GM13977 (cell line): ENCODE data around the gene LIN7B.

Experiments
- DNase-seq: peaks from one replicate; pipeline ENCODE4 v3.0.0; 2012; ENCODE audit warnings: low spot score
- in situ Hi-C: fragments of 300-500 bp; cut with MboI; formaldehyde crosslinking; loops from one replicate; pipeline ENCODE4 v1.12.0; 2022; ENCODE audit warnings: low sequenced_read_pairs, low pct_unique_long_range_greater_than_20kb, mixed read lengths, inconsistent platforms; ENCODE audit not compliant: unreplicated experiment
- TF ChIP-seq, protein P1 (sequence below): IDR thresholded peaks from 2 replicates; pipeline ENCODE4 v1.5.1; 2012; ENCODE audit warnings: mild to moderate bottlenecking, control low read depth; ENCODE audit not compliant: insufficient read depth; ENCODE audit errors: extremely low read depth, missing control alignments

LIN7B gene

DNA sequence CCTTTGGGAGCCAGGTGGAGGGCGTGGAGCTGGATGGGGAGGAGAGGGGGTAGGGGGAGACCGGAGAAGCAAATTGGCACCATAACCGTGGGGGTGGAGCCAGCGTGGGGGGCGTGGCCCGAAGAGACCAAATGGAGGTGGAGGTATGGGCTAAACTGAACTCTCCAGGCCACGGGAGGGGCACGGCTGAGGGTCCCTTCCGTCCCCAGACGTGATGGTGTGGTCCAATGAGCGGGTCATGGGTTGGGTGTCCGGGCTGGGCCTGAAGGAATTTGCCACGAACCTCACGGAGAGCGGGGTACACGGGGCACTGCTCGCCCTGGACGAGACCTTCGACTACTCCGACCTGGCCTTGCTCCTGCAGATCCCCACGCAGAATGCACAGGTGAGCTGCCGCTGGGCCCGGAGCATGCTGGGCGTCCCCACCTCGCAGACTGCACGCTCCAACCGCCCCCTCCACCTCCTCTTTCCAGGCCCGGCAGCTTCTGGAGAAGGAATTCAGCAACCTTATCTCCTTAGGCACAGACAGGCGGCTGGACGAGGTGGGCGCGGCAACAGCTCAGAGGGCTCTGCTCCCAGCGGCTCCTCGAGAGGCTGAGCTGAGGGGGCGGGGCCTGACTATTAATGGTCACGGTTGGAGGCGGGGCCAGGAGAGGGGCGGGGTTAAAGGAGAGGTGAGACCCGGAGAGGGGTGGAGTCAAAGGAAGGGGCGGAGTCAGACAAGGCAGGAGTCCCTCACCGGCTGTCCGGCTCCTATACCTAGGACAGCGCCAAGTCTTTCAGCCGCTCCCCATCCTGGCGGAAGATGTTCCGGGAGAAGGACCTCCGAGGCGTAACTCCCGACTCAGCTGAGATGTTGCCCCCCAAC, 34.8 kb downstream of the LIN7B start:
- DNase-seq = peak; percentile 91
- in situ Hi-C loops = no loop called here
- TF ChIP-seq, protein P1, sequence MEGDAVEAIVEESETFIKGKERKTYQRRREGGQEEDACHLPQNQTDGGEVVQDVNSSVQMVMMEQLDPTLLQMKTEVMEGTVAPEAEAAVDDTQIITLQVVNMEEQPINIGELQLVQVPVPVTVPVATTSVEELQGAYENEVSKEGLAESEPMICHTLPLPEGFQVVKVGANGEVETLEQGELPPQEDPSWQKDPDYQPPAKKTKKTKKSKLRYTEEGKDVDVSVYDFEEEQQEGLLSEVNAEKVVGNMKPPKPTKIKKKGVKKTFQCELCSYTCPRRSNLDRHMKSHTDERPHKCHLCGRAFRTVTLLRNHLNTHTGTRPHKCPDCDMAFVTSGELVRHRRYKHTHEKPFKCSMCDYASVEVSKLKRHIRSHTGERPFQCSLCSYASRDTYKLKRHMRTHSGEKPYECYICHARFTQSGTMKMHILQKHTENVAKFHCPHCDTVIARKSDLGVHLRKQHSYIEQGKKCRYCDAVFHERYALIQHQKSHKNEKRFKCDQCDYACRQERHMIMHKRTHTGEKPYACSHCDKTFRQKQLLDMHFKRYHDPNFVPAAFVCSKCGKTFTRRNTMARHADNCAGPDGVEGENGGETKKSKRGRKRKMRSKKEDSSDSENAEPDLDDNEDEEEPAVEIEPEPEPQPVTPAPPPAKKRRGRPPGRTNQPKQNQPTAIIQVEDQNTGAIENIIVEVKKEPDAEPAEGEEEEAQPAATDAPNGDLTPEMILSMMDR = no peak

DNA sequence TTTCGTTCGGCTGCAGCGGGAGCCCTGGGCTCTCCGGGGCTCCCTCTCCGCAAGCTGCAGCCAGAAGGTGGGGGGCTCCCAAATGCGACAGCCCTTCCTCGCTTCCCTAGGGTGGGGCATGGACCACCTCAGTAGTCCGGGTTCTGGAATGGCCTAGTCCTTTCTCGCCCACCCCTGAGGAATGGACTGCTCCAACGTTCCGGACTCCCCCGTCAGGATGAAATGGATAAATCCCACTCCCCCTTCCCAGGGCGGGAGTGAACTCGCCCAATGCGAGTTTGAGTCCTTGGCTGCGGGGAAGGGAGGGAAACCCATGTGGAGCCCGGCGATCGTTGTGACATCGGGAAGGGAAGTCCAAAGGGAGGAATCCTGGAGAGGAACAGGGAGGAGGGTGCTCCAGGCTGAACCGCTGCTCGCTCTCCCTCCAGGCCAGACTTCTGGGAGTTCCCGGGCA, 35.5 kb downstream of the LIN7B start:
- DNase-seq = no peak
- in situ Hi-C loops = no loop called here
- TF ChIP-seq, protein P1 = no peak

DNA sequence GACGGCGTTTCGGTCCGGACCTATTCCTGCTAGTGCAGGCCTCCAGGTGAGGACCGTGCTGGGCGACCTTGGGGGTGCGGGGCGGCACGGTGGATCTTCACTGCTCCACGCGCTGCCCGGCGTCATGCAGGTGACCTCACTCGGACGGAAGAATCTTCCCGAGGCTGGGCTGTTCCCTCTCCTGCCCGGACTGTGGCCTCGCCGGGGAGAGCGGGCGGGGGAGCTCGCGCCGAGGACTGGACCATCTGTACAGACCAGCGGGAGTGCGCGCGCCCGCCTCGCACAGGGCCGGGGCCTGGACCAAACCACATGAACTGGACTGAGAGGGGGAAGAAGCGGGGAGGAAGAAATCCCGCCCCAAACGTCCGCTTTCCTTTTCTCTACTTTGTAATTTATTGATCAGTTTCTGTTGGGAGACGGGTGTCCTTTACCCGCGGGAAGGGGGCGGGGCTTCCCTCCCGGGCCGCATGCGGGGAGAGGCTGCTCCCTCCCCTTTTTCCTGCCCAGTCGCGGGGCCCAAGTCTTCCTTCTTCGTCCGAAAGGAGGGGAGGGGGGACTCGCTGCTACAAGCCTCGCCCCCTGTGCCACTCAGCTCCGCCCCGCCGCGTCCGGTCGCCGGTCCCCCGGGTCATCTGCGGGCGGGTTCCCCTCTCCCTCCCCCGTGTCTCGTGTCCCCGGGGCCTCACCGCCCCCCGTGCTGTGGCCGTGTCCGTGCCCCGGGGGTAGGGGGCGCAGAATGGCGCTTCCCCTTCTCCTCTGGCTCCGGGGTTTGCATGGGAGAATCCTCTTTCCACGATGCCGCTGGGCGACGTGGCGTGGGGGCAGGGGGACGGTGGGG, 36.2 kb downstream of the LIN7B start:
- peak; percentile 80 for DNase-seq
- TF ChIP-seq, protein P1 = no peak
- in situ Hi-C loops = no loop called here

DNA sequence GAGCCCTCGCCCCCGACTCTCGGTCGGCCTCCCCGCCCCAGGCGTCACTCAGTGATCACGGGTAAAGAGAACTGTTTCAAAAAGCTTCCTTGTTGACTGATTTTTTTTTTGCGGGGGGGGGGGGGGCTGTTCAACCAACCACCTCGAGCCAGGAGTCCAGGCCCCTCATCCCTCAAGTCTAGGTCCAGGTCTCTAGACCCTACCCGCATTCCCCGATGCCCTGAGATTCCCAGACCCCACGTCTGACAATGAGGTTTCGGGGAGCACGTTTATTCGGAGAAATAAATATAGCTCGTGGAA, 36.7 kb downstream of the LIN7B start:
- TF ChIP-seq, protein P1 = no peak
- in situ Hi-C loops = no loop called here
- DNase-seq = no peak

DNA sequence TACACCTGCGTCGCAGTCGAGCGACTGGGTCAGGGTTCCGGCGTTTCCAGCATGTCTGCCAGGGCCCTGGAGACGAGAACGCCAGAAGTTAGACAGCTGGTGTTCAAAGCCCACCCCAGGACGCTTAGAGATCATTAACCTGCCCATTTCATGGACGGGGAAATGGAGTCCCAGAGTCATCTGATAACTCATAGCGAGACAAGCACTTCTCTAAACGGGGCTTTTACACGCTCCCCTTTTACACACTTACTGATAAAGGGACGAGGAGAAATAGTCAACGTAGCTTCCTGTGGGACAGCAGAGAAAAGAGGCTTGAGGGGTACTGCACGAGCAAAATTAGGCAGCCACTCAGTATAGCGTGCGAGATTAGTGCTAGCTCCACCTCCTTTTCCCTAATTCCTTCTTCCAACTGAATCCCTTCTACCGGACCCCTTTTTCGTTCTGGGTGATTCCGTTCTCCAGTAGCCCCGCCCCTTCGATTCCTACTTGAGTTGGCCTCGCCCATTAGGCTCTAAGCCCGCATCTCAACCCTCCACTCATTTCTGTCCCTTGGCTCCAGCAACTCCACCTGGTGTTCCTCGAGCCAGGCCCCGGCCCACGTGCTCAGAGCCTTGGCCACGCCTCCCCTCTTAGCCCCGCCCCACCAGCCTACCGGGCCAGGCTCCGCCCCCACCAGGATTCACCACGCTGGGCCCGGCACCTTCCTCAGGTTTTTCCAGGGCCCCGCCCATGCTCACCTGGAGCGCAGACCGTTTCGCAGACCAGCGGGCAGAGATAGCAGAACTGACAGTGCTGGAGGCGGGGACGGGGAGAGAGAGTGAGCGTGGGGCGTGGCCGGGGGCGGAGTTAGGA, 37.3 kb downstream of the LIN7B start:
- DNase-seq = no peak
- in situ Hi-C loops = no loop called here
- TF ChIP-seq, protein P1 = no peak

DNA sequence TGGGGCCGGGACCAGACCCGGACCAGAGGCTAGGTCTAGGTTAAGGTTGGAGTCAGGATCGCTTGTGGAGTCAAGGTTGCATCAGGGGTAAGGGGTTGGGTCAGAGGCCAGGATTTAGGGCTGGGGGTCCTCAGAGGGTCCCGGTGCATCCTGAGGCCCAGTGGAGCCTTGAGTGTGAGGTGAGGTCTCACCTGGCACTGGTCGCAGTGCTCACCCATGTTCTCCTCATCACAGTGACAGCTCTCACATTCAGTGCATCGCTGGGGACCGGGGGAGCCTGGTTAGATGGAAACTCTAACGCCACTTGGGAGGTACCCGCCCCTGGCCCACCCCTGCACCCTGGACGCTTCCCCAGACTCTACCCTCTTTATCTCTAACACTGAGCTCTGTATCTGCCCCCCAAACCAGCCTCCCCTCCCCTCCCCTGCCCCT, 38.0 kb downstream of the LIN7B start:
- DNase-seq = no peak
- TF ChIP-seq, protein P1 = no peak
- in situ Hi-C loops = no loop called here
